ENCODE results near the gene MTHFD2.
"Not testable (repeated sequence)": the region's sequence is repeated elsewhere in the genome, so short reads cannot be mapped to it uniquely, and the experiment has no call there.

Gene MTHFD2

GRCh38 chr2:74198461-74199274 lies at the start of gene MTHFD2:
MTHFD2 (plus strand) TSS chr2:74198615; CDS start chr2:74198642, 27 bp downstream.
- DNase-seq = peak; percentile 93

- DNase-seq = no peak
These were observed 49.2 kb upstream of the MTHFD2 start for GRCh38 chr2:74149247-74149525.

- no peak for DNase-seq
These were observed 48.7 kb upstream of the MTHFD2 start for GRCh38 chr2:74149570-74150319.

DNA sequence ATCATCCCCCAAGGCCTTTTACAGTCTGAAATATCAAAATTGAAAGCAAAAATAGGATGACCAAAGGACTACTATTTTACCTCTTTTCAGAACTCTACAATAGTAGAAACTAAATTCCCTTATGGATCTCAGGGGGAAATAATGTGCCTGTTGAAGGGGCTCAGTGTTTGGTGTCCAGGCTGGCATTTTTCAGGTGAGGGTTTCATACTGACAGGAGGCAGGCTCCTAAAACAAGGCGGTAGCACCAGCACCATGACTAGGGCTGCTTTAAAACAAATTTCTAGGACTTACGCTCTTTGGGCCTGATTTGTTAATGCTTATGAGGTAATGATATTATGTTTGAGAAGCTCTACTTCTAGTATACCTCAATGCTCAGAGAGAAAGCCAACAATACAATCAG lies 45.5 kb upstream of the MTHFD2 start:
- DNase-seq = no peak

GRCh38 chr2:74155830-74156229 lies 42.6 kb upstream of the MTHFD2 start:
- no peak for DNase-seq

GRCh38 chr2:74162951-74163350 lies 35.5 kb upstream of the MTHFD2 start:
- no peak for DNase-seq

GRCh38 chr2:74164761-74165160 lies 33.7 kb upstream of the MTHFD2 start:
- DNase-seq = no peak

DNA sequence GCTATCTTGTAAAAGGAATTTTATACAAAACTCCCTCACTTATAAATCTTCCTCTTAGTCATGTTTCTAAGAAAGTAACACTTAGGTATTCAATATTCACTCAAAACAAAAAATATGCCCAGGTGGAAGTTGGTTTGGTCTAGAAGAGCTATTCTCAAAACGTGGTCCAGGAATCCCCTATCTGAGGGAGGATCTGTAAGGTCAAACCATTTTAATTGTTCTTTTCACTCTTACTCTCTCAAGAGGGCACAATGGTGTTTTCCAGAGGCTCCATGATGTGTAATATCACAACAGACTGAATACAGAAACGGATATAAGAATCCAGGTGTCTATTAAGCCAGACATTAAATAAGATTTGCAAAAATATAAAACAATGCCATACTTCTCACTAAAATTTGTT lies 29.7 kb upstream of the MTHFD2 start:
- no peak for DNase-seq

GRCh38 chr2:74174909-74175308 lies 23.5 kb upstream of the MTHFD2 start:
- no peak for DNase-seq

DNA sequence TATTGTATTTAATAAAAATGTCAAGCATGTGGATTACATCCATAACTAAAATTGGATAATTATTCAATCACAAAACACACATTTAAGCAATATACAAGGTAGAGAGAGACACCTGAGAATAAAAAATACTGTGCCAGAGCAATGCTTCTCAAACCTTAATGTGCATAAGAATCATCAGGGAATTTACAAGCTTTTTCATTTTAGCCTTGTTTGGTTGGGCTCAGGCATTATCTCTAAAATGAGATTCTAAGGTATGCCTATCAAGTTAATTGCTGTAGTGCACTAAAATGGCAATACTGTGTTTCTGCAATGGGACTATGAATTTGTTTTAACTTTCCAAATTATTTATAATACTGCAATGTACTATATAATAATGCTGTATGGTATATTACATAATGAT lies 20.7 kb upstream of the MTHFD2 start:
- no peak for DNase-seq

DNA sequence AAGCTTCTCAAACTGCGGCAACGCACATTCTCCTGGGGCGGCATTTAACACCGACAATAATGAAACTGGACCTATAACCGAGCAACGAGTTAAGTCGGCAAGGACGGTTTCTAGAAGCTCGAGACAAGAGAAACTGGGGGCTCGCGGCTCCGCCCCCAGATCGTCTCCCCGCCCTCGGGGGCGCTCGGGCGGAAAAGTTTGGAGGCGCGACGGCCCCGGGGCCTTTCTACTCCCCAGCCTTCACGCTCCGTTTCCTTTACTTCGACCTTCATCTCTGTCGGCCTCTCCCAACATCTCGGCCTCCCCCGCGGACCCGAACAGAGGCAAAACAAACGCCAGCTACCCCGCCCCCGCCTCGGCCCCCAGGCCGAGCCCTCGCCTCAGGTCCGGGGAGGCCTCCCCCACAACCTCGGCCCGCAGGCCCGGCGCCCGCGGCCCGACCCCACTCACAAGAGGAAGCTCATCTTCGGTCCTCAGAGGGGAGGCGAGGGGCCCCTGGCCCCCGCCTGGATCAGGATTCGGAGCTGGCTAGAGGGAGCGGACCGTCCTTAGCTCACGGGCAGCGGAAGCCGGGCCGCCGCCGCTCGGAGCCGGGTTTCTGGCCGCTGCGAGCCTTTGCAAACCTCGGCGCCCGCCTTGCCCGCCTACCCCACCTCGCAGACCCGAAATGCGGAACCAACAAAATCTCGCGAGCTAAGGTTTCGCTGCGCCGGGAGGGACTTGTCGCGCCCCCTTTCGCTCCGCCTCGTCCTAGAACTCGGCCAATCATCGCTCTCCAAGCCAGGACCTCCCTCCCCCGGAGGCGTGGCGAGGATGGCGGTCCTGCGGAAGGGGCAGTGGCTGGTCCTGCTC lies 20.0 kb upstream of the MTHFD2 start, which contains the start of gene MOB1A:
TSS of gene MOB1A (minus strand) at position 669 of the 852 bp plus-strand sequence. CDS start at position 464, 205 bp downstream.
- peak; percentile 98 for DNase-seq

GRCh38 chr2:74179063-74179865 lies 19.2 kb upstream of the MTHFD2 start:
- no peak for DNase-seq

DNA sequence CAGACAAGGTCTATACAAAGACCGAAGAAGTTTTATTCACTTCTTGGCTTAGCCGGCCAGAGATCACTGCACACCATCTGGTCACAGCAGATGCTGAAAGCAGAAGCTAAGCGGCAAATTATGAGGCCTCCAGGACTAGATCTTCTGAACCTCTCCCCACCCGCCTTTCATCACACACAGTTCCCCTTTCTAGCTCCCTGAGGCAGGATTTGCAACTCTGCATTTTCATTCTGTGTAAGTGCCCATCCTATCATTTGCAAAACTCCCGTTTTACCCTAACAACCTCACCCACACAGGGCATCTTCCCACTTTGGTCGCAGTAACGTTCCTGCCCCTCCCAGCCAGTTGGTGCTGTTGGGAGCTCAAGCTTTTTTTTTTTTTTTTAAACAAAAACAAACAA lies 16.7 kb upstream of the MTHFD2 start:
- DNase-seq = peak; percentile 32

- DNase-seq = no peak
These were observed 14.5 kb upstream of the MTHFD2 start for GRCh38 chr2:74183878-74184277.

GRCh38 chr2:74186038-74186437 lies 12.4 kb upstream of the MTHFD2 start:
- peak; percentile 60 for DNase-seq

- DNase-seq = not testable (repeated sequence)
These were observed 11.7 kb upstream of the MTHFD2 start for GRCh38 chr2:74186706-74187105.

DNA sequence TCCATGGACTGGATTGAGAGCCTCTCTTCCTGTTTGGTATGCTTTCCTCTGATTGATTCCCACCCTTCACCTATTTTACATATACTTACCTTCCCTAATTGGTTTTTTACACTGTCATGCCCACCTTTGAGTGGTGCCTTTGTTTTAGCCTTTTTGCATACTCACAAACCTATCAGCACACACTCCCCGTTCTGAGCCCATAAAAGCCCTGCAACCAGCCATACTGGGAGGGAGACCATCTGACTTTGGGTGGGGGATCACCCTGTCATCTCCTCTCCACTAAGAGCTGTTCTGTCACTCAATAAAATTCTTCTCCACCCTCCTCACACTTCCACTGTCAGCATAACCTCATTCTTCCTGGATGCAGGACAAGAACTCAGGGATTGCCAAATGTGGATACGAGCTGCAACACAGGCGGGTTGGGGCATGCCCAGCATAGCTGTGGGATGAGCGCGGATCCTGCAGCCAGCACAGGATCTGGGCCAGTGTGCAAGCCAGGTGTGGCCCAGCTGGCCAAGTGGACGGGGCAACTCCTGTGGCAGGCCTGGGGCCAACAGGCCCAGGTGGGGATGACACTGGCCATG lies 10.3 kb upstream of the MTHFD2 start:
- DNase-seq = no peak

GRCh38 chr2:74188696-74189095 lies 9.7 kb upstream of the MTHFD2 start:
- no peak for DNase-seq

- DNase-seq = no peak
These were observed 6.6 kb upstream of the MTHFD2 start for GRCh38 chr2:74191596-74192380.

- DNase-seq = no peak
These were observed 3.6 kb upstream of the MTHFD2 start for GRCh38 chr2:74194799-74195198.

GRCh38 chr2:74197049-74197448 lies 1.4 kb upstream of the MTHFD2 start:
- no peak for DNase-seq

Data from CD4-positive, alpha-beta T cell treated with Interleukin-10 for 1 hour (primary cell).